GM19324 (cell line): ENCODE data around the gene TRIAP1.
"Not testable (repeated sequence)": the region's sequence is repeated elsewhere in the genome, so short reads cannot be mapped to it uniquely, and the experiment has no call there.

Experiments used
- ATAC-seq: cut with Tn5 transposase; IDR thresholded peaks from one replicate; pipeline ENCODE4 v1.9.1; 2021; ENCODE audit warnings: mild to moderate bottlenecking, moderate library complexity; ENCODE audit not compliant: unreplicated experiment, low FRiP score

TRIAP1 gene

GRCh38 chr12:120445911-120446843, at the start of gene TRIAP1, which contains the start of gene GATC:
Gene TRIAP1 (minus strand): TSS chr12:120446384. CDS start chr12:120446372, 12 bp downstream.
Gene GATC (plus strand): TSS chr12:120446444. CDS start chr12:120446481, 37 bp downstream.
- ATAC-seq: peak; percentile 93

- peak; percentile 14 for ATAC-seq
Measured at GRCh38 chr12:120495186-120495730, 49.1 kb upstream of the TRIAP1 start.

GRCh38 chr12:120490833-120491512, 44.8 kb upstream of the TRIAP1 start:
- ATAC-seq: no peak

GRCh38 chr12:120490325-120490724, 44.1 kb upstream of the TRIAP1 start:
- ATAC-seq: no peak

GRCh38 chr12:120489018-120489417, 42.8 kb upstream of the TRIAP1 start:
- no peak for ATAC-seq

- no peak for ATAC-seq
Measured at GRCh38 chr12:120488057-120488640, 42.0 kb upstream of the TRIAP1 start.

GRCh38 chr12:120487552-120487951, 41.4 kb upstream of the TRIAP1 start:
- ATAC-seq: not testable (repeated sequence)

- ATAC-seq: no peak
Measured at GRCh38 chr12:120485961-120486881, 40.0 kb upstream of the TRIAP1 start.

GRCh38 chr12:120483621-120484020, 37.4 kb upstream of the TRIAP1 start:
- no peak for ATAC-seq

- ATAC-seq: no peak
Measured at GRCh38 chr12:120481022-120481767, 35.0 kb upstream of the TRIAP1 start.

GRCh38 chr12:120480211-120480610, 34.0 kb upstream of the TRIAP1 start:
- ATAC-seq: no peak

- ATAC-seq: no peak
Measured at GRCh38 chr12:120479458-120479857, 33.3 kb upstream of the TRIAP1 start.

GRCh38 chr12:120475643-120476042, 29.5 kb upstream of the TRIAP1 start:
- no peak for ATAC-seq

- no peak for ATAC-seq
Measured at GRCh38 chr12:120474616-120474960, 28.4 kb upstream of the TRIAP1 start.

GRCh38 chr12:120473807-120474615, 27.8 kb upstream of the TRIAP1 start:
- ATAC-seq: no peak

GRCh38 chr12:120472521-120472920, 26.3 kb upstream of the TRIAP1 start:
- no peak for ATAC-seq

GRCh38 chr12:120470150-120470784, 24.1 kb upstream of the TRIAP1 start:
- ATAC-seq: no peak
